AG04449 (cell line): ENCODE results near the gene TYMS.

ENCODE experiments used
- CTCF ChIA-PET: fragments of 350-600 bp; formaldehyde crosslinking; extraction: SDS; loops from one replicate; lab custom pipeline; 2021; ENCODE audit warnings: antibody characterized with exemption; lab: Yijun Ruan, JAX
- POLR2A ChIA-PET: fragments of 400-600, 350-600 bp; formaldehyde crosslinking; extraction: SDS; loops from one replicate; lab custom pipeline; 2020; ENCODE audit warnings: antibody characterized with exemption, inconsistent platforms; lab: Yijun Ruan, JAX
- DNase-seq: peaks from one replicate; pipeline ENCODE4 v3.0.0-alpha.2; 2010; ENCODE audit warnings: low read depth, low spot score
- H3K4me3 ChIP-seq: 2 replicates; pipeline ENCODE4 v1.5.1; 2011; ENCODE audit warnings: low read depth, mild to moderate bottlenecking, control low read depth, low read length
- TF ChIP-seq, protein P1 (sequence below): IDR thresholded peaks from one replicate; pipeline ENCODE4 v1.5.1; 2011; ENCODE audit warnings: mild to moderate bottlenecking, moderate library complexity, low read length, control low read depth, inconsistent platforms; ENCODE audit not compliant: insufficient read depth; ENCODE audit errors: missing control alignments

The TYMS gene

DNA sequence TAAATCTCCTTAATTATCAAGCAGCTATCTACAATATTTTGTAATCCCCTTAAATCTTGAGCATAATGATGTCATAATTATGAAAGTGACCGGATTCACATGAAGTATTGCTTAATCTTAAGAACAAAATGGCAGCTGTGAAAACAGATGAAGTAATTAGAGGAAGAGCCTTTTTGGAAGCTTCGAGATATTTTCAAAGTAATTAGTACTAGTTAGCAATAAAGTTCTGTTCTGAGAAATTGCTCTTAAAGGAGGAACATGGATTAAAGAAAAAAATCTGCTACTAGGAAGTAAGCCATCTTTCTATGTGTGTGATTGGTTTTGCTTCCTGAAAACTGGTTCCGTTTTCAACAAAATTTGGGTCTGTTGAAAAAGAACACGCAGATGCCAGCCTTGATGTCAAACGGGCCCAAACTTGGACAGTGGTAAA, 42.3 kb upstream of the TYMS start:
- TF ChIP-seq, protein P1, sequence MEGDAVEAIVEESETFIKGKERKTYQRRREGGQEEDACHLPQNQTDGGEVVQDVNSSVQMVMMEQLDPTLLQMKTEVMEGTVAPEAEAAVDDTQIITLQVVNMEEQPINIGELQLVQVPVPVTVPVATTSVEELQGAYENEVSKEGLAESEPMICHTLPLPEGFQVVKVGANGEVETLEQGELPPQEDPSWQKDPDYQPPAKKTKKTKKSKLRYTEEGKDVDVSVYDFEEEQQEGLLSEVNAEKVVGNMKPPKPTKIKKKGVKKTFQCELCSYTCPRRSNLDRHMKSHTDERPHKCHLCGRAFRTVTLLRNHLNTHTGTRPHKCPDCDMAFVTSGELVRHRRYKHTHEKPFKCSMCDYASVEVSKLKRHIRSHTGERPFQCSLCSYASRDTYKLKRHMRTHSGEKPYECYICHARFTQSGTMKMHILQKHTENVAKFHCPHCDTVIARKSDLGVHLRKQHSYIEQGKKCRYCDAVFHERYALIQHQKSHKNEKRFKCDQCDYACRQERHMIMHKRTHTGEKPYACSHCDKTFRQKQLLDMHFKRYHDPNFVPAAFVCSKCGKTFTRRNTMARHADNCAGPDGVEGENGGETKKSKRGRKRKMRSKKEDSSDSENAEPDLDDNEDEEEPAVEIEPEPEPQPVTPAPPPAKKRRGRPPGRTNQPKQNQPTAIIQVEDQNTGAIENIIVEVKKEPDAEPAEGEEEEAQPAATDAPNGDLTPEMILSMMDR, result no peak
- POLR2A ChIA-PET, result interaction anchor here (1.4 kb wide), 1 partner anchor 253 kb away, joined by 4 read pairs; no protein-coding TSS in a partner anchor
- H3K4me3 ChIP-seq, result no peak overlapping the region
- CTCF ChIA-PET, result interaction anchor here (0.9 to 12.6 kb wide), 24 partner anchors 8 to 372 kb away, joined by 3 to 242 read pairs (median 4); partner anchors contain the start of gene THOC1
- DNase-seq, result no peak

DNA sequence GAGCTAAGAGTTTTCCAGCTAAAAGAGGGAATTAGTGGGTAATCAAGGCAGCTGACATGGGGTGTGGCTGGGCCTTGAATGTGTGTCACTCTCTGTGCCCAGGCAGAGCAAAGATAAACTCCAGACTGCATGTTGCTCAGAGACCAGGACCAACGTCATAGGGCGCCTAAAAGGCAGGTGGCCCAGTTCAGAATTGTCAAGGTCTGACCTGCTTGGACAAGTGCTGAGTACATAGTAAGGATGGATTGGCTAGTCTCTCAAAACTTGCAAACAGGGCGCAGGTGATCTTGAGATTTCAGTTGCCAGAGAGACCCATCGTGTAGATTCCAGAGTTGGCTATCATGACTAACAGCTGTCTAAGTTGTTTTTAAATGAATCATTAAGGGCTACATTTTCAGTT, 41.7 kb upstream of the TYMS start:
- TF ChIP-seq, protein P1, result no peak

DNA sequence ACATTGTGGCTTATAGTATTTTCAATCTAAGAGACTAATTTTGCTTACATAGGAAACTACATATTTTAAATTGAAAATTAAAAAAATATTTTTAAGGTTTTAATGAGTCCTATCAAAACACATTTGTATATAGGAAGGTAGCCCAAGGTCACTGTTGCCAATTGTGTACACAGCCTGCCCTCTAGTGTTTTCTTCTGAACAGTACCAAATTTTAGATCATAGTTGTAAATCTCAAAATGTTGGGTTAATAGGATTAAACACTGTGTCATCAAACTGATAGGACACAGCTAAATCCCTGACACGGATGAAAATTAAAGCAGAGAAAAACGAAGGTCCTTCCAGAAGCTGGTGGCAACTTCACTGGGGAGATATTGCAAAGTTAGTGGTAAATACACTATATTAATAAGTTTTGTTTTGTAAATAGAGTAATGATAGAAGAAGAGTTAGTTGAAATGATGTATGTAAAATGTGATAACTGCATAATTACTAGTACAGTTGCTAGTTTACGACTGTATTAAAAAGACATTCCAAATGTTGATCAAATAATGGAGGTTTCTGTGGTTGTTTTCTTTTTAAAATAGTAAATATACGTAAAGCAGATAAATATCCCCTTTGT, 41.0 kb upstream of the TYMS start:
- no peak overlapping the region for H3K4me3 ChIP-seq
- CTCF ChIA-PET, result interaction anchor here (0.7 to 12.6 kb wide), 25 partner anchors 8 to 354 kb away, joined by 3 to 242 read pairs (median 5); partner anchors contain the start of gene THOC1
- POLR2A ChIA-PET, result interaction anchor here (1.4 kb wide), 1 partner anchor 255 kb away, joined by 4 read pairs; no protein-coding TSS in a partner anchor
- DNase-seq, result no peak
- TF ChIP-seq, protein P1, result peak; percentile 49

More for the DNA sequence above, 41.7 kb upstream of the TYMS start:
- H3K4me3 ChIP-seq, result no peak overlapping the region
- ChIA-PET CTCF (interaction anchor here (0.7 to 12.6 kb wide), 36 partner anchors 9 to 373 kb away, joined by 3 to 242 read pairs (median 4); partner anchors contain the start of gene THOC1), POLR2A (interaction anchor here (1.4 kb wide), 1 partner anchor 254 kb away, joined by 4 read pairs; no protein-coding TSS in a partner anchor)
- no peak for DNase-seq

DNA sequence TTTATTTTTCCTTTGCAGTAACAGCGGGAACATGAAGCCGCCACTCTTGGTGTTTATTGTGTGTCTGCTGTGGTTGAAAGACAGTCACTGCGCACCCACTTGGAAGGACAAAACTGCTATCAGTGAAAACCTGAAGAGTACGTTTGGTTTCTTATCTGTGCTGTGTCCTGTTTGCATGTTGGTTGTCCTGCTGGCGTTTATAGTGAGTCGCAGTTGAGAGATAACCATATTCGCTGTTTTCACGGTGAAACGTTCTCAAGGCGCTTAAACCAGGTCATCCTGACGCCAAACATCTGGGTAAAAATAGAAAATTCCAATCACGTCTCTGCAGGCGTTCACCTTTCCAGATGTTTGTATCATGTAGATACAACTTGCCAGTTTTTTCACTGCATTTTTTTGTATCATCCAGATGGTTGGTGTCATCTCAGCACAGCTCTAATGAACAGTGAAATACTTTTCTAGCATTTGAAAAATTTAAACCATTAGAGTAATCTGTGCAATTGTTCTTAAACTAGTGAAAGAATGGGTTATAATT, 39.4 kb upstream of the TYMS start:
- CTCF ChIA-PET, result interaction anchor here (0.6 to 12.6 kb wide), 13 partner anchors 9 to 351 kb away, joined by 3 to 242 read pairs (median 5); partner anchors contain the start of genes ENOSF1 and THOC1
- POLR2A ChIA-PET, result no interaction called here
- TF ChIP-seq, protein P1, result no peak
- H3K4me3 ChIP-seq, result no peak overlapping the region
- no peak for DNase-seq

DNA sequence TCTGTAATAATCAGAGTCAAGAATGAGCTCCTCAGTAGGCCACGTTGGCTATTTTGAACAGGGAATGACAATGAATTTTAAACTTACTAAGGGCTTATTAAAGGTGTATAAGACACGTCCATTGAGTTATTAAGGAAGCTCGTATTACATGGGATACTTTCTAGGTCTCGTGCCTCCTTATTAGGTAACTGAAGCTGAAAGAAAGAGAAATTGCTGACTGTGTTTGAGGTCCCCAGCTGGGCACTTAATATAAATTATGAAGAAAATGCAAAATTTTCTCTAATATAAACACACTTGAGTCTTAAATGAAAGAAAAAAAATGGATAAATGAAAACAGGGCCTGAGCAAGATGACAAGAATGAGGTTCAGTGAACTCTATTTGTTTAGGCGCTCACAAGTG, 38.8 kb upstream of the TYMS start:
- no peak overlapping the region for H3K4me3 ChIP-seq
- TF ChIP-seq, protein P1, result no peak
- ChIA-PET CTCF (interaction anchor here (0.5 to 12.6 kb wide), 12 partner anchors 9 to 351 kb away, joined by 3 to 242 read pairs (median 6); partner anchors contain the start of genes ENOSF1 and THOC1), POLR2A (no interaction called here)
- no peak for DNase-seq

DNA sequence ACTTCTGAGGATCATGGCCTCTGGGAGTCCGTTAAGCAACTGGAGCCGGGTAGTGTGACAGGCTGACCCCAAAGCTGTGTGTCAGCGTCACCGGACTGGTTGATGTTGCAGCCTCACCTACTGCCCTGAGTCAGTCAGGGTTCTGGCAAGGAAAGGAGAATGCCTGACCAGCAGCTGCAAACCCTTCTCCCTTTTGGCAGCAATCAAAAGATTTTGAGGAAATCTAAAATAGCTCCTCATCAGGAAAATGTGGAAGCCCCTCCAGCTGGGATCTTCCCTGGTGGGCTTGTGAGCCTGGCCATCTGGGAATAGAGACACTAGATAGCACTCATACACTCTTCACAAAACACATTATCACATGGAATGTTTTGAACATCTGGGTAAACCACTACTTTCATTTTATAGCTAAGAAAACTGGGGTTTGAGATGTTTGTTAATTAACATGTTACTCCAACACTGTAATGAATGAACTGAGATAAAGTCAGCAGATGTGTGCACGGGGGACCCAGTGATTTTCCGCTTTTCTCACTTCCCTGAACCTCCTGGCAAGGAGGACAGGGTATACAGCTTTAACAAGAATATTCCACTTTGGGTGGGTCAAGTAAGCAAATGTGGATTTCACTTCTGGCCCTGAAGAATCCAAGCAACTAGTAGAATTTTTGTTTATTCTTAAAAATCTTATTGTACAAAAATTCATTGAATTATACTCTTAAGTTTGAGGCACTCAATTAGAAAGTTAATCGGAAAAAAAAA, 36.0 kb upstream of the TYMS start:
- CTCF ChIA-PET, result interaction anchor here (0.9 to 13.7 kb wide), 7 partner anchors 11 to 341 kb away, joined by 3 to 448 read pairs (median 39); no protein-coding TSS in a partner anchor
- no peak for DNase-seq
- no peak overlapping the region for H3K4me3 ChIP-seq
- TF ChIP-seq, protein P1, result no peak
- POLR2A ChIA-PET, result no interaction called here
